SK-N-SH treated with all-trans-retinoic acid at 6 μM for 48 hours (cell line): ENCODE results near the gene SEPTIN8.

Experiments
- ARNTL ChIP-seq: fragments of 450-650 bp; formaldehyde crosslinking; IDR thresholded peaks from 2 replicates; pipeline ENCODE4 v1.5.0; 2020; ENCODE audit warnings: low read depth, mild to moderate bottlenecking, moderate library complexity, borderline replicate concordance
- BACH2 ChIP-seq: fragments of 250-450 bp; sonication (Bioruptor Pico); IDR thresholded peaks from 2 replicates; pipeline ENCODE4 v1.9.0; 2021; ENCODE audit warnings: mild to moderate bottlenecking, borderline replicate concordance
- CSDC2 ChIP-seq: fragments of 250-450 bp; sonication (Bioruptor Pico); IDR thresholded peaks from 2 replicates; pipeline ENCODE4 v1.5.0; 2020; ENCODE audit warnings: mild to moderate bottlenecking, moderate library complexity
- ESRRG ChIP-seq: fragments of 250-450 bp; sonication (Bioruptor Pico); IDR thresholded peaks from 2 replicates; pipeline ENCODE4 v1.6.1; 2021; ENCODE audit warnings: mild to moderate bottlenecking
- GLIS3 ChIP-seq: fragments of 250-450 bp; sonication (Bioruptor Pico); IDR thresholded peaks from 2 replicates; pipeline ENCODE4 v1.5.0; 2020; ENCODE audit warnings: mild to moderate bottlenecking, moderate library complexity
- RARB ChIP-seq: fragments of 250-450 bp; sonication (Bioruptor Pico); IDR thresholded peaks from 2 replicates; pipeline ENCODE4 v1.8.0; 2021; ENCODE audit warnings: mild to moderate bottlenecking, moderate library complexity
- TOX ChIP-seq: fragments of 250-450 bp; sonication (Bioruptor Pico); IDR thresholded peaks from 2 replicates; pipeline ENCODE4 v1.8.0; 2021; ENCODE audit warnings: mild to moderate bottlenecking, moderate library complexity, borderline replicate concordance
- ZC3H10 ChIP-seq: fragments of 250-450 bp; sonication (Bioruptor Pico); IDR thresholded peaks from 2 replicates; pipeline ENCODE4 v1.5.1; 2021; ENCODE audit warnings: mild to moderate bottlenecking, moderate library complexity
- ZFP3 ChIP-seq: fragments of 250-450 bp; sonication (Bioruptor Pico); IDR thresholded peaks from 2 replicates; pipeline ENCODE4 v1.5.0; 2020; ENCODE audit warnings: mild to moderate bottlenecking, moderate library complexity
- ZFP30 ChIP-seq: fragments of 450-650 bp; formaldehyde crosslinking; IDR thresholded peaks from 2 replicates; pipeline ENCODE4 v1.5.0; 2022; ENCODE audit warnings: mild to moderate bottlenecking, moderate library complexity
- ZNF8 ChIP-seq: fragments of 450-650 bp; formaldehyde crosslinking; IDR thresholded peaks from 2 replicates; pipeline ENCODE4 v1.5.0; 2020; ENCODE audit warnings: mild to moderate bottlenecking, moderate library complexity
- TF ChIP-seq, protein P1 (sequence below): fragments of 250-450 bp; sonication (Bioruptor Pico); IDR thresholded peaks from 2 replicates; pipeline ENCODE4 v1.8.0; 2020; ENCODE audit warnings: mild to moderate bottlenecking, moderate library complexity, borderline replicate concordance
- TF ChIP-seq, protein P2 (sequence below): fragments of 250-450 bp; sonication (Bioruptor Pico); IDR thresholded peaks from 2 replicates; pipeline ENCODE4 v1.5.1; 2021; ENCODE audit warnings: mild to moderate bottlenecking, moderate library complexity
- TF ChIP-seq, protein P3 (sequence below): fragments of 250-450 bp; sonication (Bioruptor Pico); IDR thresholded peaks from 2 replicates; pipeline ENCODE4 v1.8.0; 2021; ENCODE audit warnings: low read depth, mild to moderate bottlenecking, moderate library complexity, borderline replicate concordance

DNA sequence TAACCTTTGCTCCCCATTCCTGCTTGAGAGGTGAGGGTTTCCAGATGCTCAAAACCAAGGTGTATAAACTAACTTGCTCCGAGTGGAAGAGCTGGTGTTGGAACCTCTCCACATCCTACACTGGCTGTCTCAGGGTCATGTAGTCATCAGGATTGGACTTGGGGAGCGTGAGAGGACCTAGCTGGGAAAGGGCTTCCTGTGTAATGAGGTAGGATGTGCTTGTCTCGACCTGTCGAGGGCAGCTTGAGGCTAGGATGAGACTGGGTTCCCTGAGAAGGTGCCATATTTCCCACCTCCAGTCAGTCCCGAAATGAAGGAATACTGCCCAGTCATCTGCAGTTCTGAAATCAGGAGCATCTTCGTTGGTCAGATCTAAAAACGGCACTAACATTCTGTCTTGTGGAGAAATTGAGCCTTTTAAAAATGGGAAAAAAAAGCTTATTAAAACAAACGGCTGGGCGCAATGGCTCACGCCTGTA is 28.5 kb downstream of the SEPTIN8 start:
- TF ChIP-seq ZNF8: no peak
- no peak for TF ChIP-seq ARNTL (CRISPR knock-in tag)
- TF ChIP-seq BACH2: no peak
- TF ChIP-seq ZFP30 (CRISPR knock-in tag): no peak
- TF ChIP-seq GLIS3 (CRISPR knock-in tag): no peak
- no peak for TF ChIP-seq RARB (CRISPR knock-in tag)
- TF ChIP-seq, protein P1, sequence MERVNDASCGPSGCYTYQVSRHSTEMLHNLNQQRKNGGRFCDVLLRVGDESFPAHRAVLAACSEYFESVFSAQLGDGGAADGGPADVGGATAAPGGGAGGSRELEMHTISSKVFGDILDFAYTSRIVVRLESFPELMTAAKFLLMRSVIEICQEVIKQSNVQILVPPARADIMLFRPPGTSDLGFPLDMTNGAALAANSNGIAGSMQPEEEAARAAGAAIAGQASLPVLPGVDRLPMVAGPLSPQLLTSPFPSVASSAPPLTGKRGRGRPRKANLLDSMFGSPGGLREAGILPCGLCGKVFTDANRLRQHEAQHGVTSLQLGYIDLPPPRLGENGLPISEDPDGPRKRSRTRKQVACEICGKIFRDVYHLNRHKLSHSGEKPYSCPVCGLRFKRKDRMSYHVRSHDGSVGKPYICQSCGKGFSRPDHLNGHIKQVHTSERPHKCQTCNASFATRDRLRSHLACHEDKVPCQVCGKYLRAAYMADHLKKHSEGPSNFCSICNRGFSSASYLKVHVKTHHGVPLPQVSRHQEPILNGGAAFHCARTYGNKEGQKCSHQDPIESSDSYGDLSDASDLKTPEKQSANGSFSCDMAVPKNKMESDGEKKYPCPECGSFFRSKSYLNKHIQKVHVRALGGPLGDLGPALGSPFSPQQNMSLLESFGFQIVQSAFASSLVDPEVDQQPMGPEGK (CRISPR knock-in tag): no peak
- TF ChIP-seq ZFP3 (CRISPR knock-in tag): no peak
- TF ChIP-seq ESRRG (CRISPR knock-in tag): no peak
- TF ChIP-seq, protein P2, sequence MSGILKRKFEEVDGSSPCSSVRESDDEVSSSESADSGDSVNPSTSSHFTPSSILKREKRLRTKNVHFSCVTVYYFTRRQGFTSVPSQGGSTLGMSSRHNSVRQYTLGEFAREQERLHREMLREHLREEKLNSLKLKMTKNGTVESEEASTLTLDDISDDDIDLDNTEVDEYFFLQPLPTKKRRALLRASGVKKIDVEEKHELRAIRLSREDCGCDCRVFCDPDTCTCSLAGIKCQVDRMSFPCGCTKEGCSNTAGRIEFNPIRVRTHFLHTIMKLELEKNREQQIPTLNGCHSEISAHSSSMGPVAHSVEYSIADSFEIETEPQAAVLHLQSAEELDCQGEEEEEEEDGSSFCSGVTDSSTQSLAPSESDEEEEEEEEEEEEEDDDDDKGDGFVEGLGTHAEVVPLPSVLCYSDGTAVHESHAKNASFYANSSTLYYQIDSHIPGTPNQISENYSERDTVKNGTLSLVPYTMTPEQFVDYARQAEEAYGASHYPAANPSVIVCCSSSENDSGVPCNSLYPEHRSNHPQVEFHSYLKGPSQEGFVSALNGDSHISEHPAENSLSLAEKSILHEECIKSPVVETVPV (CRISPR knock-in tag): no peak
- no peak for TF ChIP-seq TOX (CRISPR knock-in tag)
- TF ChIP-seq, protein P3, sequence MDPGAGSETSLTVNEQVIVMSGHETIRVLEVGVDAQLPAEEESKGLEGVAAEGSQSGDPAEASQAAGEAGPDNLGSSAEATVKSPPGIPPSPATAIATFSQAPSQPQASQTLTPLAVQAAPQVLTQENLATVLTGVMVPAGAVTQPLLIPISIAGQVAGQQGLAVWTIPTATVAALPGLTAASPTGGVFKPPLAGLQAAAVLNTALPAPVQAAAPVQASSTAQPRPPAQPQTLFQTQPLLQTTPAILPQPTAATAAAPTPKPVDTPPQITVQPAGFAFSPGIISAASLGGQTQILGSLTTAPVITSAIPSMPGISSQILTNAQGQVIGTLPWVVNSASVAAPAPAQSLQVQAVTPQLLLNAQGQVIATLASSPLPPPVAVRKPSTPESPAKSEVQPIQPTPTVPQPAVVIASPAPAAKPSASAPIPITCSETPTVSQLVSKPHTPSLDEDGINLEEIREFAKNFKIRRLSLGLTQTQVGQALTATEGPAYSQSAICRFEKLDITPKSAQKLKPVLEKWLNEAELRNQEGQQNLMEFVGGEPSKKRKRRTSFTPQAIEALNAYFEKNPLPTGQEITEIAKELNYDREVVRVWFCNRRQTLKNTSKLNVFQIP: no peak
- TF ChIP-seq ZC3H10 (CRISPR knock-in tag): no peak
- no peak for TF ChIP-seq CSDC2 (CRISPR knock-in tag)
